SK-N-SH (cell line): ENCODE data around the gene MTMR11. TPM values are rescaled to one million over a fixed set of nuclear protein-coding genes. Genes with fewer than 3 reads are reported as not detected.
A peak's percentile ranks its signal among the peaks of the same experiment; 100 is the strongest.

Experiments
- CTCF ChIA-PET: fragments of 300-600, 350-600 bp; formaldehyde crosslinking; extraction: SDS; loops from one replicate; lab custom pipeline; 2021; lab: Yijun Ruan, JAX
- POLR2A ChIA-PET: fragments of 350-600 bp; sonication (Branson Sonifier 250); formaldehyde crosslinking; extraction: SDS; loops from one replicate; lab custom pipeline; 2020; ENCODE audit warnings: antibody characterized with exemption, inconsistent platforms; lab: Yijun Ruan, JAX
- DNase-seq: peaks from one replicate; pipeline ENCODE4 v3.0.0; 2012
- H2AFZ ChIP-seq: fragments of 200-600 bp; sonication (generic); 2 replicates; pipeline ENCODE4 v1.8.1; 2016; ENCODE audit warnings: antibody characterized with exemption, mild to moderate bottlenecking, low read depth
- H3F3A ChIP-seq: fragments of 200-600 bp; sonication (generic); replicated peaks from 2 replicates; pipeline ENCODE3; 2016; ENCODE audit warnings: antibody characterized with exemption, mild to moderate bottlenecking; ENCODE audit not compliant: insufficient read depth
- H3K27ac ChIP-seq, 2 experiments: fragments of 200-500 bp in 1 of 2; fragments of 200-600 bp in 1 of 2; sonication (Bioruptor generic) in 1 of 2; sonication (generic), shearing (Covaris generic) in 1 of 2; 2 replicates each; pipeline versions ENCODE4 v1.5.1 to v1.6.1; 2014 to 2016; ENCODE audit warnings: low read depth in 2 of 2, inconsistent platforms in 1 of 2, low read length in 1 of 2, mild to moderate bottlenecking in 1 of 2, mixed read lengths in 1 of 2
- H3K27me3 ChIP-seq: fragments of 200-600 bp; sonication (generic), shearing (Covaris generic); 2 replicates; pipeline ENCODE4 v1.6.1; 2016; ENCODE audit warnings: mixed run types; ENCODE audit not compliant: insufficient read depth
- H3K36me3 ChIP-seq, 2 experiments: fragments of 200-500 bp in 1 of 2; fragments of 200-600 bp in 1 of 2; sonication (Bioruptor generic) in 1 of 2; sonication (generic) in 1 of 2; replicated peaks in 1 of 2; 2 replicates each; pipeline versions ENCODE3 to v1.5.1; 2014 to 2016; ENCODE audit warnings: low read length in 1 of 2, mild to moderate bottlenecking in 1 of 2; ENCODE audit not compliant: insufficient read depth in 2 of 2, control insufficient read depth in 1 of 2
- H3K4me1 ChIP-seq, 2 experiments: fragments of 200-500 bp in 1 of 2; fragments of 200-600 bp in 1 of 2; sonication (Bioruptor generic) in 1 of 2; sonication (generic), shearing (Covaris generic) in 1 of 2; 2 replicates each; pipeline versions ENCODE4 v1.5.1 to v1.6.1; 2014 to 2016; ENCODE audit warnings: low read depth in 1 of 2, low read length in 1 of 2, mixed run types in 1 of 2; ENCODE audit not compliant: insufficient read depth in 2 of 2, control insufficient read depth in 1 of 2
- H3K4me2 ChIP-seq: fragments of 200-600 bp; sonication (generic), shearing (Covaris generic); 2 replicates; pipeline ENCODE4 v1.6.1; 2017; ENCODE audit warnings: mixed run types
- H3K4me3 ChIP-seq, 2 experiments: fragments of 200-500 bp in 1 of 2; fragments of 200-600 bp in 1 of 2; sonication (Bioruptor generic) in 1 of 2; sonication (generic), shearing (Covaris generic) in 1 of 2; 2 replicates each; pipeline versions ENCODE4 v1.5.1 to v1.8.1; 2014 to 2016; ENCODE audit warnings: low read depth in 2 of 2, inconsistent platforms in 1 of 2, low read length in 1 of 2, mild to moderate bottlenecking in 1 of 2, mixed read lengths in 1 of 2, moderate library complexity in 1 of 2
- H3K79me2 ChIP-seq: fragments of 200-600 bp; sonication (generic); 2 replicates; pipeline ENCODE4 v1.8.1; 2017; ENCODE audit warnings: mild to moderate bottlenecking; ENCODE audit not compliant: insufficient read depth
- H3K9ac ChIP-seq: fragments of 200-600 bp; sonication (generic); 2 replicates; pipeline ENCODE4 v1.6.1; 2017; ENCODE audit warnings: mixed run types
- H3K9me2 ChIP-seq: fragments of 200-600 bp; sonication (generic); 2 replicates; pipeline ENCODE4 v1.6.1; 2017; ENCODE audit warnings: mixed run types
- H3K9me3 ChIP-seq: fragments of 200-600 bp; sonication (generic); 2 replicates; pipeline ENCODE4 v1.6.1; 2017; ENCODE audit warnings: mixed run types, mild to moderate bottlenecking, moderate library complexity
- H4K20me1 ChIP-seq: fragments of 200-600 bp; sonication (generic); 2 replicates; pipeline ENCODE4 v1.6.1; 2017; ENCODE audit warnings: mild to moderate bottlenecking, mixed run types; ENCODE audit not compliant: insufficient read depth
- CHD2 ChIP-seq: fragments of 150-350 bp; IDR thresholded peaks from 2 replicates; pipeline ENCODE4 v1.6.1; 2018; ENCODE audit warnings: low read length; ENCODE audit not compliant: partially characterized antibody
- CTCF ChIP-seq: fragments of 200-600 bp; sonication (generic); IDR thresholded peaks from 2 replicates; pipeline ENCODE4 v1.6.1; 2017; ENCODE audit warnings: antibody characterized with exemption, mild to moderate bottlenecking, moderate library complexity
- ELF1 ChIP-seq: IDR thresholded peaks from 2 replicates; pipeline ENCODE4 v1.4.0; 2012
- EP300 ChIP-seq, 2 experiments: IDR thresholded peaks; 2 replicates each; pipeline versions ENCODE4 v1.4.0 to v1.6.1; 2012; ENCODE audit warnings: borderline replicate concordance in 1 of 2, low read depth in 1 of 2, low read length in 1 of 2
- IRF3 ChIP-seq: fragments of 150-350 bp; IDR thresholded peaks from 2 replicates; pipeline ENCODE4 v1.6.1; 2016; ENCODE audit warnings: mild to moderate bottlenecking, low read depth, low read length
- NFIC ChIP-seq: IDR thresholded peaks from 2 replicates; pipeline ENCODE4 v1.4.0; 2012; ENCODE audit warnings: borderline replicate concordance
- NRF1 ChIP-seq: IDR thresholded peaks from 2 replicates; pipeline ENCODE4 v1.6.1; 2012; ENCODE audit warnings: low read depth, mild to moderate bottlenecking, low read length
- PBX3 ChIP-seq: IDR thresholded peaks from 2 replicates; pipeline ENCODE4; 2012
- RAD21 ChIP-seq: IDR thresholded peaks from 2 replicates; pipeline ENCODE4 v1.6.1; 2012; ENCODE audit warnings: mild to moderate bottlenecking, low read length
- RFX5 ChIP-seq: IDR thresholded peaks from 2 replicates; pipeline ENCODE4 v1.6.1; 2012; ENCODE audit warnings: mild to moderate bottlenecking, improper control_type of control experiment, low read length
- SMC3 ChIP-seq: IDR thresholded peaks from 2 replicates; pipeline ENCODE4 v1.6.1; 2012; ENCODE audit warnings: low read depth, low read length, improper control_type of control experiment
- YY1 ChIP-seq: IDR thresholded peaks from 2 replicates; pipeline ENCODE4 v1.4.0; 2012; ENCODE audit warnings: low read depth, mild to moderate bottlenecking
- ZBTB33 ChIP-seq: IDR thresholded peaks from 2 replicates; pipeline ENCODE4 v1.4.0; 2012; ENCODE audit warnings: low read depth, borderline replicate concordance
- whole genome bisulfite sequencing: methylation state at CpG from one replicate; pipeline ENCODE4 v1.1.6; 2017; ENCODE audit warnings: low lambda C conversion rate; 5-methylcytosine and 5-hydroxymethylcytosine counted together
- polyA plus RNA-seq, 3 experiments: library from polyadenylated mRNA; depleted of rRNA; stranded (reverse); fragments of >200 nt; gene quantifications; 2 replicates each; pipeline ENCODE4 v1.2.3, GENCODE V29; 2012

Gene MTMR11
- polyA plus RNA-seq, 1 of the 3 experiments (the other 2 are of a cell fraction): 9.4 TPM

GRCh38 chr1:149942207-149942606 is 5.5 kb upstream of the MTMR11 start:
- H3K9me3 ChIP-seq: no peaks in the 10 kb centered on the region
- peak overlapping the region; percentile 4 to 53; a peak in 3 of 4 replicates for H3K27ac ChIP-seq
- POLR2A ChIA-PET: interaction anchor here (1.0 to 1.6 kb wide), 3 partner anchors 14 to 55 kb away, joined by 4 to 26 read pairs (median 8); partner anchors contain the start of gene SF3B4
- no peak overlapping the region for H2AFZ ChIP-seq
- H3K9ac ChIP-seq: no peak overlapping the region
- no peak overlapping the region; the same call in 1 of the 2 replicates for H3K4me2 ChIP-seq
- peaks cover 22 to 32% of the 10 kb centered on the region in 2 experiments for H3K36me3 ChIP-seq
- peak; percentile 82 for DNase-seq
- peaks cover 19 to 25% of the 10 kb centered on the region in 2 experiments for H3K4me1 ChIP-seq
- no peaks in the 10 kb centered on the region for H3K79me2 ChIP-seq
- WGBS: 53% methylated on average over 5 of the region's 5 CpGs
- H3F3A ChIP-seq: peaks cover 47% of the 10 kb centered on the region
- no peaks in the 10 kb centered on the region for H3K27me3 ChIP-seq
- TF ChIP-seq ZBTB33 (no peak), RAD21 (peak; percentile 63), NFIC (no peak), ELF1 (no peak), SMC3 (peak; percentile 51; the same call in 1 of the 2 replicates), CHD2 (peak; percentile 9), PBX3 (no peak), CTCF (peak; percentile 43)
- no peaks in the 10 kb centered on the region for H4K20me1 ChIP-seq
- H3K4me3 ChIP-seq: no peak overlapping the region
- CTCF ChIA-PET: interaction anchor here (0.6 to 4.5 kb wide), 16 partner anchors 11 to 245 kb away, joined by 3 to 33 read pairs (median 5); a partner anchor contains a TSS
- no peaks in the 10 kb centered on the region for H3K9me2 ChIP-seq

- 94% methylated on average over 3 of the region's 3 CpGs for WGBS
- peaks cover 47% of the 10 kb centered on the region for H3F3A ChIP-seq
- POLR2A ChIA-PET: interaction anchor here (3.4 kb wide), 1 partner anchor 53 kb away, joined by 30 read pairs; a partner anchor contains a TSS
- no peaks in the 10 kb centered on the region for H3K79me2 ChIP-seq
- no peaks in the 10 kb centered on the region for H3K9me2 ChIP-seq
- no peaks in the 10 kb centered on the region for H3K27me3 ChIP-seq
- H3K4me3 ChIP-seq: no peak overlapping the region
- no peak overlapping the region for H3K9ac ChIP-seq
- peaks cover 13 to 26% of the 10 kb centered on the region in 2 experiments for H3K36me3 ChIP-seq
- no peaks in the 10 kb centered on the region for H4K20me1 ChIP-seq
- H3K27ac ChIP-seq: peak overlapping the region; percentile 83 to 98
- no peak overlapping the region for H2AFZ ChIP-seq
- CTCF ChIA-PET: interaction anchor here (0.7 to 1.0 kb wide), 3 partner anchors 34 to 247 kb away, joined by 3 read pairs; no protein-coding TSS in a partner anchor
- no peak overlapping the region for H3K4me2 ChIP-seq
- H3K9me3 ChIP-seq: no peaks in the 10 kb centered on the region
- DNase-seq: no peak
- peaks cover 22 to 29% of the 10 kb centered on the region in 2 experiments for H3K4me1 ChIP-seq
- TF ChIP-seq EP300 (IDR thresholded peaks at IDR 0.05; ENCODE audit: borderline replicate concordance in 1 of 2, low read depth in 1 of 2, low read length in 1 of 2) (no peak), YY1 (no peak), CTCF (no peak), CHD2 (no peak), SMC3 (no peak), NRF1 (no peak), RFX5 (no peak), IRF3 (no peak), ZBTB33 (no peak)
Observed at GRCh38 chr1:149940427-149940826, 3.7 kb upstream of the MTMR11 start.
